GM12878 (cell line): ENCODE results near the gene ARHGEF11. TPM values are rescaled to one million over a fixed set of nuclear protein-coding genes. Genes with fewer than 3 reads are reported as not detected.

Source experiments
- ATAC-seq: fragments of 200-7000 bp; cut with Tn5 transposase; 3 replicates; pipeline ENCODE4 v1.9.1; 2020; ENCODE audit warnings: mild to moderate bottlenecking, moderate library complexity
- BruUV-seq: library from RNA; stranded (reverse); fragments of 400-500 nt; replicated peaks from 2 replicates; lab custom pipeline; 2021; lab: Mats Ljungman, UMichigan
- CTCF ChIA-PET: fragments of 300-600 bp; sonication (Branson Sonifier 250); formaldehyde crosslinking; extraction: SDS; loops from one replicate; lab custom pipeline; 2021; ENCODE audit warnings: inconsistent platforms; lab: Yijun Ruan, JAX
- POLR2A ChIA-PET: fragments of 350-600 bp; formaldehyde crosslinking; extraction: SDS; loops from one replicate; lab custom pipeline; 2021; ENCODE audit warnings: inconsistent platforms; lab: Charles Lee
- RAD21 ChIA-PET: fragments of 300-600 bp; sonication (Branson Sonifier 250); formaldehyde crosslinking; loops from one replicate; lab custom pipeline; 2023; ENCODE audit warnings: antibody characterized with exemption; ENCODE audit not compliant: unreplicated experiment; lab: Charles Lee
- SMC1A ChIA-PET: fragments of 300-600 bp; sonication (Branson Sonifier 250); formaldehyde crosslinking; loops from one replicate; lab custom pipeline; 2023; ENCODE audit not compliant: unreplicated experiment, uncharacterized antibody; lab: Charles Lee
- DNase-seq: peaks from one replicate; pipeline ENCODE4 v3.0.0-alpha.2; 2011; ENCODE audit warnings: low read depth, low spot score
- FAIRE-seq: peaks from 3 replicates; lab custom pipeline; 2011; peaks lifted over from hg19 to GRCh38; lab: Jason Lieb, UNC
- H2AFZ ChIP-seq: 2 replicates; pipeline ENCODE4 v1.6.0; 2011; ENCODE audit warnings: low read depth, low read length, control low read depth; ENCODE audit not compliant: control insufficient read depth
- H3K27ac ChIP-seq: 2 replicates; pipeline ENCODE4 v1.5.1; 2011; ENCODE audit warnings: control low read depth; ENCODE audit not compliant: control insufficient read depth, insufficient read depth
- H3K27me3 ChIP-seq, 2 experiments: replicated peaks in 1 of 2; 2 replicates each; pipeline versions ENCODE4 v1.6.0 to v1.6.1; 2011; ENCODE audit warnings: low read length in 1 of 2; ENCODE audit not compliant: control insufficient read depth in 2 of 2, insufficient read depth in 2 of 2
- H3K36me3 ChIP-seq, 2 experiments: 2 replicates each; pipeline ENCODE4 v1.5.1; 2011; ENCODE audit warnings: low read length in 1 of 2; ENCODE audit not compliant: control insufficient read depth in 2 of 2, insufficient read depth in 2 of 2
- H3K4me1 ChIP-seq: 2 replicates; pipeline ENCODE4 v1.6.1; 2011; ENCODE audit warnings: mild to moderate bottlenecking, low read length, moderate library complexity, mixed read lengths; ENCODE audit not compliant: control insufficient read depth, insufficient read depth
- H3K4me2 ChIP-seq: 2 replicates; pipeline ENCODE4 v1.6.0; 2011; ENCODE audit warnings: control low read depth; ENCODE audit not compliant: control insufficient read depth, insufficient read depth
- H3K4me3 ChIP-seq: fragments of 200-600 bp; sonication (generic); 2 replicates; pipeline ENCODE4 v1.5.1; 2016
- H3K79me2 ChIP-seq: 2 replicates; pipeline ENCODE4 v1.6.0; 2011; ENCODE audit warnings: low read length; ENCODE audit not compliant: control insufficient read depth, insufficient read depth
- H3K9ac ChIP-seq: 2 replicates; pipeline ENCODE4 v1.8.0; 2011; ENCODE audit warnings: low read length, control low read depth, mixed read lengths; ENCODE audit not compliant: control insufficient read depth, insufficient read depth
- H3K9me3 ChIP-seq: replicated peaks from 3 replicates; pipeline ENCODE4 v1.5.1; 2011; ENCODE audit warnings: mild to moderate bottlenecking, low read length; ENCODE audit not compliant: control insufficient read depth, insufficient read depth
- H4K20me1 ChIP-seq: 2 replicates; pipeline ENCODE4 v1.6.0; 2011; ENCODE audit not compliant: control insufficient read depth, insufficient read depth
- CBX3 ChIP-seq: fragments of 200-600 bp; sonication (generic); IDR thresholded peaks from 2 replicates; pipeline ENCODE4 v1.6.1; 2016; ENCODE audit warnings: low read depth, borderline replicate concordance
- EP300 ChIP-seq, 2 experiments: fragments of 150-350 bp in 1 of 2; IDR thresholded peaks; 2 replicates each; pipeline ENCODE4 v1.6.1; 2011 to 2012; ENCODE audit warnings: low read depth in 2 of 2, low read length in 2 of 2, borderline replicate concordance in 1 of 2, improper control_type of control experiment in 1 of 2, inconsistent platforms in 1 of 2; ENCODE audit not compliant: control insufficient read depth in 1 of 2
- POLR2A ChIP-seq: IDR thresholded peaks from 2 replicates; pipeline ENCODE4 v1.6.1; 2011; ENCODE audit warnings: low read depth, mild to moderate bottlenecking, low read length
- RBBP5 ChIP-seq: fragments of 200-600 bp; sonication (generic); conservative IDR thresholded peaks from 2 replicates; pipeline ENCODE4 v1.6.1; 2016
- REST ChIP-seq: IDR thresholded peaks from 2 replicates; pipeline ENCODE4 v1.6.1; 2012; ENCODE audit warnings: mild to moderate bottlenecking, low read depth, low read length
- ZBED1 ChIP-seq: IDR thresholded peaks from 2 replicates; pipeline ENCODE4 v1.6.1; 2016; ENCODE audit warnings: borderline replicate concordance
- WGBS: methylation state at CpG from one replicate; pipeline ENCODE4 v1.1.6; 2016; ENCODE audit warnings: low lambda C conversion rate; ENCODE audit not compliant: insufficient replicate concordance, insufficient coverage; ENCODE audit errors: missing lambda C conversion rate; 5-methylcytosine and 5-hydroxymethylcytosine counted together
- in situ Hi-C: fragments of 300-500 bp; cut with MboI; formaldehyde crosslinking; loops from 9 replicates; pipeline ENCODE4 v1.14.3; 2018; ENCODE audit warnings: mixed read lengths
- intact Hi-C: fragments of 100-400 bp; cut with micrococcal nuclease; formaldehyde crosslinking; loops from one replicate; pipeline ENCODE4 v1.14.2; 2022; ENCODE audit not compliant: unreplicated experiment
- polyA plus RNA-seq, 11 experiments: library from polyadenylated mRNA; depleted of rRNA in 4 of 11; unstranded in 6 of 11; stranded (reverse) in 5 of 11; fragments of >200 nt; fragmentation: Nextera tagmentation in 4 of 11; fragmentation: Illumina TruSeq in 1 of 11; extraction: Ambion mirVana in 4 of 11; extraction: Trizol in 1 of 11; gene quantifications; 1 replicate in 1 of 11; 2 replicates in 10 of 11; pipeline versions ENCODE4 v1.2.1 to v1.2.3, GENCODE V29; 2011 to 2016; ENCODE audit warnings: inconsistent platforms in 2 of 11, missing spikeins in 2 of 11, low read depth in 1 of 11
- total RNA-seq, 4 experiments: library from RNA; depleted of rRNA in 3 of 4; stranded (reverse); fragments of >200 nt in 3 of 4; fragmentation: Illumina TruSeq in 1 of 4; extraction: Trizol in 1 of 4; gene quantifications; 2 replicates each; pipeline versions ENCODE4 v1.2.1 to v1.2.3, GENCODE V29; 2013 to 2021

The ARHGEF11 gene
- total and polyA plus RNA-seq, 10 of the 15 experiments (the other 5 are each of a cell fraction or from before 2014, with no cell fraction given) = 0.05 to 12.7 (median 1.8) TPM

- Histone ChIP-seq H3K79me2 (peaks cover 21% of the 10 kb centered on the region), H3K9ac (no peak overlapping the region), H3K36me3 (no peaks in the 10 kb centered on the region), H4K20me1 (no peaks in the 10 kb centered on the region), H3K27ac (no peak overlapping the region), H2AFZ (no peak overlapping the region), H3K4me2 (peak overlapping the region; percentile 83), H3K4me3 (peak overlapping the region; percentile 78; the same call in 1 of the 2 replicates), H3K9me3 (no peaks in the 10 kb centered on the region), H3K4me1 (no peaks in the 10 kb centered on the region), H3K27me3 (no peaks in the 10 kb centered on the region; a peak in 2 of 4 replicates)
- ChIA-PET POLR2A (interaction anchor here (0.5 to 1.0 kb wide), 4 partner anchors 13 to 1087 kb away, joined by 3 to 5 read pairs (median 4); no protein-coding TSS in a partner anchor), RAD21 (interaction anchor here (0.8 to 2.5 kb wide), 6 partner anchors 9 to 111 kb away, joined by 3 to 9 read pairs (median 4); no protein-coding TSS in a partner anchor), SMC1A (interaction anchor here (0.9 to 1.9 kb wide), 5 partner anchors 10 to 21 kb away, joined by 3 to 8 read pairs (median 4); no protein-coding TSS in a partner anchor), CTCF (interaction anchor here (0.9 to 1.6 kb wide), 3 partner anchors 23 to 123 kb away, joined by 3 to 6 read pairs (median 3); no protein-coding TSS in a partner anchor)
- DNase-seq (no peak), FAIRE-seq (no peak), ATAC-seq (no peak)
- BruUV-seq = no TSS peak
- TF ChIP-seq ZBED1 = no peak
- no peak for TF ChIP-seq POLR2A
- in situ Hi-C loops = no loop called here
- intact Hi-C loops = no loop called here
- 96% methylated on average over 2 of the region's 2 CpGs for WGBS
Observed at GRCh38 chr1:157043685-157044084, 1.9 kb downstream of the ARHGEF11 start.

GRCh38 chr1:157042846-157043245 is 2.7 kb downstream of the ARHGEF11 start:
- no TSS peak for BruUV-seq
- Histone ChIP-seq H3K27me3 (no peaks in the 10 kb centered on the region; a peak in 2 of 4 replicates), H4K20me1 (no peaks in the 10 kb centered on the region), H3K27ac (no peak overlapping the region), H3K4me2 (peak overlapping the region; percentile 83), H3K9ac (no peak overlapping the region), H3K4me1 (no peaks in the 10 kb centered on the region), H3K36me3 (no peaks in the 10 kb centered on the region), H2AFZ (no peak overlapping the region), H3K79me2 (peaks cover 23% of the 10 kb centered on the region), H3K4me3 (peak overlapping the region; percentile 78; the same call in 1 of the 2 replicates), H3K9me3 (no peaks in the 10 kb centered on the region)
- WGBS = 95% methylated on average over 2 of the region's 2 CpGs
- ChIA-PET POLR2A (interaction anchor here (0.5 kb wide), 1 partner anchor 290 kb away, joined by 3 read pairs; no protein-coding TSS in a partner anchor), RAD21 (interaction anchor here (1.0 kb wide), 1 partner anchor 110 kb away, joined by 3 read pairs; no protein-coding TSS in a partner anchor), SMC1A (interaction anchor here (0.9 kb wide), 1 partner anchor 20 kb away, joined by 3 read pairs; no protein-coding TSS in a partner anchor), CTCF (interaction anchor here (0.9 to 1.0 kb wide), 2 partner anchors 24 to 124 kb away, joined by 3 read pairs; no protein-coding TSS in a partner anchor)
- no peak for ATAC-seq
- TF ChIP-seq RBBP5 = no peak
- TF ChIP-seq CBX3 = no peak
- TF ChIP-seq REST = no peak
- TF ChIP-seq EP300 (IDR thresholded peaks at IDR 0.05; ENCODE audit: borderline replicate concordance in 1 of 2, control insufficient read depth in 1 of 2, low read depth in 2 of 2, low read length in 2 of 2) = no peak
- no peak for DNase-seq
- peak; percentile 59 for FAIRE-seq
- intact Hi-C loops (no loop called here), in situ Hi-C loops (no loop called here)
